ENCODE data around the gene ACSL1.

ACSL1 gene

GRCh38 chr4:184803133-184803532, 22.6 kb downstream of the ACSL1 start:
- Histone ChIP-seq H2AFZ (ENCODE audit: low read length, unreplicated experiment) (no peak overlapping the region), H3K4me1 (ENCODE audit: control insufficient read depth, insufficient read depth, low read length, unreplicated experiment) (peaks cover 37% of the 10 kb centered on the region), H3K27me3 (ENCODE audit: insufficient read depth, low read length) (no peaks in the 10 kb centered on the region), H3K4me3 (ENCODE audit: low read depth, low read length) (no peak overlapping the region), H3K27ac (ENCODE audit: low read depth, low read length) (no peak overlapping the region), H3K36me3 (ENCODE audit: insufficient read depth, low read length) (no peaks in the 10 kb centered on the region), H3K79me2 (ENCODE audit: control insufficient read depth, insufficient read depth, low read length, unreplicated experiment) (peaks cover 29% of the 10 kb centered on the region)

GRCh38 chr4:184802697-184803015, 23.1 kb downstream of the ACSL1 start:
- H3K27ac ChIP-seq (ENCODE audit: low read depth, low read length), result no peak overlapping the region
- H3K36me3 ChIP-seq (ENCODE audit: insufficient read depth, low read length), result no peaks in the 10 kb centered on the region
- peak overlapping the region; percentile 6; the same call in 1 of the 2 replicates for H3K4me3 ChIP-seq (ENCODE audit: low read depth, low read length)
- peaks cover 32% of the 10 kb centered on the region for H3K4me1 ChIP-seq (ENCODE audit: control insufficient read depth, insufficient read depth, low read length, unreplicated experiment)
- H3K79me2 ChIP-seq (ENCODE audit: control insufficient read depth, insufficient read depth, low read length, unreplicated experiment), result peaks cover 26% of the 10 kb centered on the region
- no peak overlapping the region for H2AFZ ChIP-seq (ENCODE audit: low read length, unreplicated experiment)
- H3K27me3 ChIP-seq (ENCODE audit: insufficient read depth, low read length), result no peaks in the 10 kb centered on the region

GRCh38 chr4:184801781-184802696, 23.7 kb downstream of the ACSL1 start:
- Histone ChIP-seq H3K27me3 (ENCODE audit: insufficient read depth, low read length) (no peaks in the 10 kb centered on the region), H3K4me3 (ENCODE audit: low read depth, low read length) (peak overlapping the region; percentile 6; the same call in 1 of the 2 replicates), H3K36me3 (ENCODE audit: insufficient read depth, low read length) (no peaks in the 10 kb centered on the region), H3K4me1 (ENCODE audit: control insufficient read depth, insufficient read depth, low read length, unreplicated experiment) (peaks cover 26% of the 10 kb centered on the region), H3K79me2 (ENCODE audit: control insufficient read depth, insufficient read depth, low read length, unreplicated experiment) (peaks cover 20% of the 10 kb centered on the region), H3K27ac (ENCODE audit: low read depth, low read length) (no peak overlapping the region), H2AFZ (ENCODE audit: low read length, unreplicated experiment) (no peak overlapping the region)

GRCh38 chr4:184798504-184798903, 27.3 kb downstream of the ACSL1 start:
- Histone ChIP-seq H3K79me2 (ENCODE audit: control insufficient read depth, insufficient read depth, low read length, unreplicated experiment) (peaks cover 8% of the 10 kb centered on the region), H3K4me3 (ENCODE audit: low read depth, low read length) (no peak overlapping the region), H3K36me3 (ENCODE audit: insufficient read depth, low read length) (no peaks in the 10 kb centered on the region), H2AFZ (ENCODE audit: low read length, unreplicated experiment) (no peak overlapping the region), H3K4me1 (ENCODE audit: control insufficient read depth, insufficient read depth, low read length, unreplicated experiment) (peaks cover 17% of the 10 kb centered on the region), H3K27me3 (ENCODE audit: insufficient read depth, low read length) (no peaks in the 10 kb centered on the region), H3K27ac (ENCODE audit: low read depth, low read length) (no peak overlapping the region)

- Histone ChIP-seq H3K27me3 (ENCODE audit: insufficient read depth, low read length) (no peaks in the 10 kb centered on the region), H3K27ac (ENCODE audit: low read depth, low read length) (no peak overlapping the region), H3K4me1 (ENCODE audit: control insufficient read depth, insufficient read depth, low read length, unreplicated experiment) (peaks cover 26% of the 10 kb centered on the region), H3K4me3 (ENCODE audit: low read depth, low read length) (no peak overlapping the region), H2AFZ (ENCODE audit: low read length, unreplicated experiment) (no peak overlapping the region), H3K36me3 (ENCODE audit: insufficient read depth, low read length) (no peaks in the 10 kb centered on the region), H3K79me2 (ENCODE audit: control insufficient read depth, insufficient read depth, low read length, unreplicated experiment) (peaks cover 3% of the 10 kb centered on the region)
Observed at GRCh38 chr4:184796906-184797305, 28.9 kb downstream of the ACSL1 start.

GRCh38 chr4:184795214-184795844, 30.4 kb downstream of the ACSL1 start:
- Histone ChIP-seq H3K79me2 (ENCODE audit: control insufficient read depth, insufficient read depth, low read length, unreplicated experiment) (peaks cover 5% of the 10 kb centered on the region), H3K27me3 (ENCODE audit: insufficient read depth, low read length) (no peaks in the 10 kb centered on the region), H3K4me3 (ENCODE audit: low read depth, low read length) (no peak overlapping the region), H2AFZ (ENCODE audit: low read length, unreplicated experiment) (no peak overlapping the region), H3K36me3 (ENCODE audit: insufficient read depth, low read length) (no peaks in the 10 kb centered on the region), H3K27ac (ENCODE audit: low read depth, low read length) (no peak overlapping the region), H3K4me1 (ENCODE audit: control insufficient read depth, insufficient read depth, low read length, unreplicated experiment) (peaks cover 17% of the 10 kb centered on the region)

GRCh38 chr4:184794470-184794869, 31.3 kb downstream of the ACSL1 start:
- Histone ChIP-seq H2AFZ (ENCODE audit: low read length, unreplicated experiment) (no peak overlapping the region), H3K4me1 (ENCODE audit: control insufficient read depth, insufficient read depth, low read length, unreplicated experiment) (peaks cover 17% of the 10 kb centered on the region), H3K27me3 (ENCODE audit: insufficient read depth, low read length) (no peaks in the 10 kb centered on the region), H3K27ac (ENCODE audit: low read depth, low read length) (no peak overlapping the region), H3K4me3 (ENCODE audit: low read depth, low read length) (no peak overlapping the region), H3K36me3 (ENCODE audit: insufficient read depth, low read length) (no peaks in the 10 kb centered on the region), H3K79me2 (ENCODE audit: control insufficient read depth, insufficient read depth, low read length, unreplicated experiment) (peaks cover 5% of the 10 kb centered on the region)

GRCh38 chr4:184793735-184794355, 31.9 kb downstream of the ACSL1 start:
- H3K27me3 ChIP-seq (ENCODE audit: insufficient read depth, low read length), result no peaks in the 10 kb centered on the region
- H2AFZ ChIP-seq (ENCODE audit: low read length, unreplicated experiment), result no peak overlapping the region
- no peaks in the 10 kb centered on the region for H3K36me3 ChIP-seq (ENCODE audit: insufficient read depth, low read length)
- peak overlapping the region; percentile 68 for H3K27ac ChIP-seq (ENCODE audit: low read depth, low read length)
- H3K4me3 ChIP-seq (ENCODE audit: low read depth, low read length), result no peak overlapping the region
- H3K4me1 ChIP-seq (ENCODE audit: control insufficient read depth, insufficient read depth, low read length, unreplicated experiment), result peaks cover 17% of the 10 kb centered on the region
- H3K79me2 ChIP-seq (ENCODE audit: control insufficient read depth, insufficient read depth, low read length, unreplicated experiment), result peaks cover 5% of the 10 kb centered on the region

GRCh38 chr4:184792950-184793555, 32.7 kb downstream of the ACSL1 start:
- Histone ChIP-seq H3K27ac (ENCODE audit: low read depth, low read length) (peak overlapping the region; percentile 77), H3K36me3 (ENCODE audit: insufficient read depth, low read length) (no peaks in the 10 kb centered on the region), H3K4me1 (ENCODE audit: control insufficient read depth, insufficient read depth, low read length, unreplicated experiment) (peaks cover 17% of the 10 kb centered on the region), H3K27me3 (ENCODE audit: insufficient read depth, low read length) (no peaks in the 10 kb centered on the region), H2AFZ (ENCODE audit: low read length, unreplicated experiment) (peak overlapping the region; percentile 6), H3K79me2 (ENCODE audit: control insufficient read depth, insufficient read depth, low read length, unreplicated experiment) (peaks cover 5% of the 10 kb centered on the region), H3K4me3 (ENCODE audit: low read depth, low read length) (no peak overlapping the region)

- Histone ChIP-seq H3K27me3 (ENCODE audit: insufficient read depth, low read length) (no peaks in the 10 kb centered on the region), H3K4me1 (ENCODE audit: control insufficient read depth, insufficient read depth, low read length, unreplicated experiment) (peaks cover 17% of the 10 kb centered on the region), H3K27ac (ENCODE audit: low read depth, low read length) (peak overlapping the region; percentile 77), H3K4me3 (ENCODE audit: low read depth, low read length) (no peak overlapping the region), H3K36me3 (ENCODE audit: insufficient read depth, low read length) (no peaks in the 10 kb centered on the region), H2AFZ (ENCODE audit: low read length, unreplicated experiment) (peak overlapping the region; percentile 2), H3K79me2 (ENCODE audit: control insufficient read depth, insufficient read depth, low read length, unreplicated experiment) (peaks cover 5% of the 10 kb centered on the region)
Observed at GRCh38 chr4:184792334-184792733, 33.4 kb downstream of the ACSL1 start.

Data from ACC112 (cell line).